LNCaP clone FGC (cell line): Measurements from ENCODE around the gene TIE1.

ENCODE experiments used
- DNase-seq: peaks from one replicate; pipeline ENCODE4 v3.0.0-alpha.2; 2011; ENCODE audit warnings: low read depth
- H3K4me3 ChIP-seq: 2 replicates; pipeline ENCODE4 v1.5.1; 2011; ENCODE audit warnings: mild to moderate bottlenecking, low read depth, low read length, control low read depth
- CTCF ChIP-seq: IDR thresholded peaks from 2 replicates; pipeline ENCODE4 v1.5.1; 2012; ENCODE audit warnings: mild to moderate bottlenecking; ENCODE audit not compliant: control insufficient read depth, insufficient read depth; ENCODE audit errors: extremely low read depth

Gene TIE1

GRCh38 chr1:43316738-43317520, 16.1 kb downstream of the TIE1 start:
- TF ChIP-seq CTCF, result no peak
- DNase-seq, result no peak
- H3K4me3 ChIP-seq, result no peak overlapping the region

DNA sequence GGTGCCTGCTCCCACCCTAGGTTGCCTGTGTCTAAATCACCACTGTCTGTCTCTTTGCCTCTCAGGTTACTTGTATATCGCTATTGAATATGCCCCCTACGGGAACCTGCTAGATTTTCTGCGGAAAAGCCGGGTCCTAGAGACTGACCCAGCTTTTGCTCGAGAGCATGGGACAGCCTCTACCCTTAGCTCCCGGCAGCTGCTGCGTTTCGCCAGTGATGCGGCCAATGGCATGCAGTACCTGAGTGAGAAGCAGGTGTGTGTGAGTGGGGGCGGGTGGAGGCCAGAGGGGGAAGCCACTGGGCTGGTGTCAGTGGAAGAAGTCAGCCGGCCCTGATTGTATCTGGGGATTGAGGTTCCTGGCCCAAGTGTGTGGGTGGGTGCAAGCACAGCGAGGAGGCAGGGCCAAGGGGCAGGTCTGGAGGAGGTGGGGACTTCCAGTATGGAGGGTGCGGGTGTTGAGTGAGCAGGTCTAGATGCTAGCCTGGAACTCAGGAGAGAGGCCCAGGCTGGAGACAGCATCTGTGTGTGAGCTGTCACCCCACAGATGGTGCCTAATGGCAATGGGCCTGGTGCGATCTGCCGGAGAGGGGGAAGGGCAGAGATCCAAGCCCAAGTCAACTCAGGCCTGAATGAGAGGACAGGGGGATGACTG, 17.2 kb downstream of the TIE1 start:
- DNase-seq, result no peak
- no peak overlapping the region for H3K4me3 ChIP-seq
- no peak for TF ChIP-seq CTCF

DNA sequence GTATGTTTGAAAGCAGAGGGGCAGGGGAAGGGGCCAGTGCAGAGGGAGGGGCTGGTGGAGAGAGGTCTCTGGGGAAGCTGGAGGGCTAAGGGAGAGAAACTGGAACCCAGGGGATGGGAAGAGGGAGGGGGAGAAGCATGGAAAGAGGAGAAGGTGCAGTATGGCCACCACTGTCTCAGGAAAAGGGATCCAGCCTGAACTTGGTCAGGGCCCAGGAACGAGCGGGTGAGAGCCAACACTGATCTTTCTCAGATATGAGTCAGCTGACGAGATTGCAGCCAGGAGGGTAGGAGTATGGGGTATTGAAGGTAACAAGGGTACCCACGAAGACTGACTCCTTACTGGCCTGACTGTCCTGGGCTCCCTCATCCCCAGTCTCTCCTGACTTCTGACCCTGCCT, 18.0 kb downstream of the TIE1 start:
- DNase-seq, result no peak
- no peak for TF ChIP-seq CTCF
- H3K4me3 ChIP-seq, result no peak overlapping the region

GRCh38 chr1:43319288-43319687, 18.5 kb downstream of the TIE1 start:
- DNase-seq, result no peak
- TF ChIP-seq CTCF, result no peak
- H3K4me3 ChIP-seq, result no peak overlapping the region

GRCh38 chr1:43319766-43320165, 19.0 kb downstream of the TIE1 start:
- no peak overlapping the region for H3K4me3 ChIP-seq
- no peak for DNase-seq
- TF ChIP-seq CTCF, result no peak

GRCh38 chr1:43321331-43321891, 20.6 kb downstream of the TIE1 start:
- TF ChIP-seq CTCF, result no peak
- no peak overlapping the region for H3K4me3 ChIP-seq
- DNase-seq, result no peak

- TF ChIP-seq CTCF, result no peak
- no peak for DNase-seq
- H3K4me3 ChIP-seq, result no peak overlapping the region
Observed at GRCh38 chr1:43322506-43322905, 21.7 kb downstream of the TIE1 start.
